OCI-M2 (cell line): ENCODE data around the gene SERPINB2.

ENCODE experiments used
- DNase-seq: peaks from one replicate; lab custom pipeline; 2025; ENCODE audit not compliant: unreplicated experiment; lab: John Stamatoyannopoulos, UW

The SERPINB2 gene, protein sequence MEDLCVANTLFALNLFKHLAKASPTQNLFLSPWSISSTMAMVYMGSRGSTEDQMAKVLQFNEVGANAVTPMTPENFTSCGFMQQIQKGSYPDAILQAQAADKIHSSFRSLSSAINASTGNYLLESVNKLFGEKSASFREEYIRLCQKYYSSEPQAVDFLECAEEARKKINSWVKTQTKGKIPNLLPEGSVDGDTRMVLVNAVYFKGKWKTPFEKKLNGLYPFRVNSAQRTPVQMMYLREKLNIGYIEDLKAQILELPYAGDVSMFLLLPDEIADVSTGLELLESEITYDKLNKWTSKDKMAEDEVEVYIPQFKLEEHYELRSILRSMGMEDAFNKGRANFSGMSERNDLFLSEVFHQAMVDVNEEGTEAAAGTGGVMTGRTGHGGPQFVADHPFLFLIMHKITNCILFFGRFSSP

GRCh38 chr18:63887424-63887823 lies at the start of gene SERPINB2:
Gene SERPINB2, plus strand, starts transcription at chr18:63887705. Its CDS starts 3,740 bp downstream, at chr18:63891445.
- no peak for DNase-seq

GRCh38 chr18:63843008-63843407 lies 44.5 kb upstream of the SERPINB2 start:
- DNase-seq = no peak

GRCh38 chr18:63844254-63844653 lies 43.3 kb upstream of the SERPINB2 start:
- no peak for DNase-seq

- no peak for DNase-seq
Measured at GRCh38 chr18:63848159-63848558, 39.3 kb upstream of the SERPINB2 start.

DNA sequence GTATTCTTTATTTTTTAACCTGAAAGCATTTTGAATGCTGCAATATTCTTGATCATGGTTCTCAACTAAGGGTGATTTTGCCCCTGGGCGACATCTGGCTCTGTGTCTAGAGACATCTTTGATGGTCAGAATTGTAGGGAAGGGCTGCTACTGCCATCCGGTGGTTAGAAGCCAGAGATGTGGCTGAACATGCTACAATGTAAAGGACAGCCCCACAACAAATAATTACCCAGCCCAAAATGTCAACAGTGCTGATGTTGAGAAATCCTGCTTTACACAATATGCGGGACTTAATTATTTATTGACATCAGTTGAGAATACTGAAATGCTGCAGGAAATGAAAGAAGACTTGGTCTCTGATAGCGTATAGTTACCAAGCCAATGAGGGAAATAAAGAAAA lies 37.5 kb upstream of the SERPINB2 start:
- DNase-seq = no peak

- no peak for DNase-seq
Measured at GRCh38 chr18:63850636-63851035, 36.9 kb upstream of the SERPINB2 start.

DNA sequence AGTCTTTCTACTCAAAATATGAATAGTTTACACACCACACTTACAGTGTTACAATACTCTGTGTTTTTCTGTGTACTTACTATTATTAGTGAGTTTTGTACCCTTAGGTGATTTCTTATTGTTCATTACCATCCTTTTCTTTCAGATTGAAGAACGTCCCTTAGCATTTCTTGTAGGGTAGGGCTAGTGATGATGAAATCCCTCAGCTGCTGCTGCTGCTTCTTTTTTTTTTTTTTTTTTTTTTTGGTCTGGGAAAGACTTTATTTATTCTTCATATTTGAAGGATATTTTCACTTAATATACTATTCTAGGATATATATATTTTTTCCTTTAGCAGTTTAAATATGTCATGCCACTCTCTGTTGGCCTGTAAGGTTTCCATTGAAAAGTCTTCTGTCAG lies 29.0 kb upstream of the SERPINB2 start:
- DNase-seq = no peak

DNA sequence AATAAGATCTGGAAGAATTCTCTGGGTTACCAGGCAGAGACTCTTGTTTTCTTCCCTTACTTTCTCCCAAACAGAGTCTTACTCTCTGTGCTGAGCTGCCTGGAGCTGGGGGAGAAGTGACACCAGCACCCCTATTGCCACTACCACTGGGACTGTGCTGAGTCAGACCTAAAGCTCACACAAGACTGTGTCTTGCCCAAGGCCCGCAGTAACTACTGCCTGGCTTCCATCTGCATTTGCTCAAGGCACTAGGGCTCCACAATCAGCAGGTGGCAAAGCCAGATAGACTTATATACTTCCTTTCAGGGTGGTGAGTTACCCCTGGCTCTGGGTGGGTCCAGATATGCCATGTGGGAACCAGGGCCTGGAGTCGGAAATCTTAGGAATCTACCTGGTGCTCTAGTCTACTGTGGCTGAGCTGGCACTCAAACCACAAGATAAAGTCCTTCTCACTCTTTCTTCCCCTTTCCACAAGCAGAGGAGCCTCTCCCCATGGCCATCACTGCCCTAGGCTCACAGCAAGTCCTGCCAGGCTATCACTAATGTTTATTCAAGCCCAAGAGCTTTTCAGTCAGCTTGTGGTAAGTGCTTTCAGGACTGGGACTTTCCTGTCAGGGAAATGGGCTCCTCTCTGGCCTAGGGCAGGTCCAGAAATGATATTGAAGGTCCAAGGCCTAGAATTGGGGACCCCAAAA lies 27.6 kb upstream of the SERPINB2 start:
- DNase-seq = no peak

- no peak for DNase-seq
Measured at GRCh38 chr18:63860531-63860930, 27.0 kb upstream of the SERPINB2 start.

GRCh38 chr18:63867368-63868125 lies 20.0 kb upstream of the SERPINB2 start:
- DNase-seq = no peak

DNA sequence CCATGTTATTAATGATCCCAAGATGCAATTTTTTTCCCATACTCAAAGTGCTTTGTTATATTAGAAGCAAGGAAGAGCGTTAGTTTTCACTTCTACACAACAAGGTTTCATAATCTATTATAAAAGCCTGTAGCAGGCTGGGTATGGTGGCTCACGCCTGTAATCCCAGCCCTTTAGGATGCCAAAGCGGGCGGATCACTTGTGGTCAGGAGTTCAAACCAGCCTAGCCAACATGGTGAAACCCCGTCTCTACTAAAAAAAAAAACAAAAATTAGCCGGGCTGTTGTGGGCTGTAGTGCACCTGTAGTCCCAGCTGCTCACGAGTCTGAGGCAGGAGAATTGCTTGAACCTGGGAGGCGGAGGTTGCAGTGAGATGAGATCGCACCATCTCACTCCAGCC lies 19.0 kb upstream of the SERPINB2 start:
- no peak for DNase-seq

DNA sequence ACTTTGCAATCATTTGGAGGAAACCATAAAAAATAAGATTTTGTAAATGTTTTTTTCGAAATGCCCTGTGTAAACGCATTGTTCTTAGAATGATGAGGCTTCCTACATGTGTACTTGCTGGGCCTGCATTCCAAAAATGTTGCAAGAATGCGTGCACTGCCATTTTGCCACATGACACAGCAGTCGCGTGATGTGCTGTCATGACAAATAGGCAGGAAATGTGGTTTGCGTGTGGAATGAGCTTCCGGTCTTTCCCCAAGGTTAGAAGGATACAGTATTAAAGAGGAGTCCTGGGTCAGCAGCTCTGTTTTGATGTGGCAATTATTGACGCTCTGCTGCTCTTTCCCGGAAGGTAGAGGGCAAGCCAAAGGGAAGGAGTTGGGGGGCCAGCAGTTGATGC lies 18.1 kb upstream of the SERPINB2 start:
- no peak for DNase-seq

DNA sequence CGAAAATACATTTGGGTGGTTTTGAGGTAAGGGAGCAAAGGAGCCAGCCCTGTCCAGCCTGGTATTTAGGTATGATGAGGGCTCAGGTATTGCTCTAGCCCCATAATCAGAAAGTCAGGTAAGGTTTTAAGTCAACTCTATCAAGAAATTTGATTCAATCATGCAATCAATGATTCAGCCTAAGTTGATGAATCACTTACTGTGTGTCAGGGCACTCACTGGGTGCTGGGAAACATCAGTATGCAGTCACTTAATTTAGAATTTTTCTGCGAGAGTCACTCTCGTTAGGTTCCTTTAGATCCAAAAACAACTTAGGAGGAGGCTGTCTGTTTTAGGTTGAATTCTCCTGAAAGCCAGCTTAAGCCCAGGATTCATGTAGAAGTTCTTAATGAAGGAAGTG lies 17.7 kb upstream of the SERPINB2 start:
- DNase-seq = no peak

- DNase-seq = no peak
Measured at GRCh38 chr18:63871836-63872235, 15.7 kb upstream of the SERPINB2 start.

- no peak for DNase-seq
Measured at GRCh38 chr18:63872586-63872985, 14.9 kb upstream of the SERPINB2 start.

DNA sequence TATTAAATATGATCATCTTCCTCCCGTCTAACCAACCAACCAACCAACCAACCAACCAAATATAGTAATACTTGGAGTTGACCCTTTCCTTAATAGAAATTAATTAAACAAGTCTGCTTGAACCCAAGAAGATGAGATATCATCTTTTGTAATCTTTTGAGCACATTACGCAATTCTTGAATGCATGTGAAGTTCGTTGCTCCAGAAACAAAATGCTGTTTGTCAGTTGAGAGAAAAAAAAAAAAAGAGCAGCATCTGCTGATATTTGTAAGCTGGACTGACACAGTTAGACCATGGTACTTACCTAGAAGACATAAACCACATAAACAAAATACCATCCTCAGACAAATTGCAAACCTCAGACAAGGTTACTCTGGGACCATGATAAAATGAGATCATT lies 9.2 kb upstream of the SERPINB2 start:
- DNase-seq = no peak

GRCh38 chr18:63878925-63879324 lies 8.6 kb upstream of the SERPINB2 start:
- DNase-seq = no peak

DNA sequence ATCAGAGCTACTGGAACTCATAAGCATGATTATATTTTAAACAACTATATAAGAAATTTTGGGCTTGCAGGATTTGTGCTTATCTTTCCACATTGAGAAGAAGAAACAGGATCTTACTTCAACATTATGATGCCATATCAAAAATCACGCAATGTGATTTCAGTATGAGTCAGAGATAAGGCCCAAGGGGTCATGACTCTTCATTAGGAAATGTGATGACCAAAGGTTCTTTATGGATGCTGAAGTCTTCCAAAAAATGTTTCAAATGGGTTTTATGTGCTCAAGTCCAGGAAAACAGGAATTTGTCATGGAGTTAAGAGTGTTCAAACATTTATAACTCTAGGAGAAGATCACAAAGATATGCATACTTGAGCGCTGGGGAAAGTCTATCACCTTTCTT lies 7.8 kb upstream of the SERPINB2 start:
- no peak for DNase-seq

- DNase-seq = no peak
Measured at GRCh38 chr18:63881851-63882250, 5.7 kb upstream of the SERPINB2 start.

DNA sequence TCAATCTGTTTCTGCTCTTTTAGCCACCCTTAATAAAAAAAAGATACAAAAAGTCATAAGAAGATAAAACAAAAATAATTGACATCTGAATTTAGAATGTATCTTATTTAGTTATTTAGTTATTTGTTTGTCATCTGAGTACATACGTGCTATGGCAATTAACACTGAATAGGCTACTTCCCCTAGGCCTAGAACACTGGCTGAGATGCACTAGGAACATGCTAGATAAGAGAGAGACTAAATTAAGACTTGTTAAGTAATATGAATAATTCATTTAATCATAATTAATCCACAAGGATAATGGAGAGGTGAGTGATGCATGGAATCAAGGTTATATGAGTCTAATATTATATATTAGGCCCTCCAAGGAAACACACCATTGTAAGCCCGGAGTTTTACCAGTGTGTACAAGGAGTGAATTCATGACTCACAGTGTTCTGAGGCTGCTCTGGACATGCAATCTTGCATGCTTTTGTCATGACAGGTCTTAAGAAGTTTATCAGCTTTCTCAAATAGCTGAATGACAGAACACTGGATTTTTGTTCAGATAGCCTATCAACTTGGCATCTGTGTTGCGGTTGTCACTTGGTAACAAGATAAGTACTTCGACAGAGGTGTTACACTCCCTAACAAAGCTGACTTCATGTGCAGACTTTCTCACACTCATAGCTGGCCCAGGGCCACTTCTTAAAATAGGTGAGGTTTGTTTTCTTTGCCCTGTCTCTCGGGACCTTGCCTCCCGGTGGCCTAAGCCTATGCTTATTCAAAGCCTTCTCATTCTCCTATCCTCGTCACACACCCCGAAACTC lies 5.0 kb upstream of the SERPINB2 start:
- no peak for DNase-seq

- no peak for DNase-seq
Measured at GRCh38 chr18:63883617-63884016, 3.9 kb upstream of the SERPINB2 start.
